Measurements from ENCODE around the gene CCT8. TPM values are rescaled to one million over a fixed set of nuclear protein-coding genes. Genes with fewer than 3 reads are reported as not detected.

The CCT8 gene
- total and polyA plus RNA-seq, 2 of the 8 experiments (the other 6 are each of a cell fraction or from before 2014, with no cell fraction given), result 151 to 319 TPM

- Histone ChIP-seq H3K27ac (ENCODE audit: low read depth, low read length) (no peak overlapping the region), H4K8ac (ENCODE audit: extremely low read depth, insufficient read depth, low read length) (no peak overlapping the region), H3K14ac (ENCODE audit: insufficient read length) (no peak overlapping the region), H2BK5ac (ENCODE audit: low read depth, low read length) (no peak overlapping the region), H3K9ac (replicated peaks in 1 of 4; ENCODE audit: extremely low read depth in 1 of 4, low read depth in 3 of 4, low read length in 3 of 4) (peak overlapping the region; percentile 95 to 100 (median 99)), H2BK120ac (replicated peaks; ENCODE audit: low read depth, low read length) (no peak overlapping the region), H3K79me1 (ENCODE audit: low read depth, low read length) (no peaks in the 10 kb centered on the region; the same call in 1 of the 2 replicates), H2BK20ac (ENCODE audit: low read length) (no peak overlapping the region), H3K4me3 (ENCODE audit: extremely low read depth in 1 of 4, insufficient read depth in 2 of 4, low read depth in 3 of 4, low read length in 4 of 4) (peak overlapping the region; percentile 85 to 99 (median 96)), H3K36me3 (ENCODE audit: control insufficient read depth in 2 of 4, insufficient read depth in 4 of 4, low read length in 3 of 4) (peaks cover 0 to 3% (median 1%) of the 10 kb centered on the region in 4 experiments; a peak in 2 of 8 replicates), H3K23me2 (ENCODE audit: low read depth, low read length) (peaks cover 5% of the 10 kb centered on the region; the same call in 1 of the 2 replicates), H3K4me2 (ENCODE audit: insufficient read depth in 1 of 2, low read depth in 2 of 2, low read length in 2 of 2) (peak overlapping the region; percentile 93 to 95), H3K27me3 (replicated peaks in 1 of 4; ENCODE audit: control insufficient read depth in 3 of 4, extremely low read depth in 1 of 4, insufficient read depth in 3 of 4, low read length in 3 of 4) (no peaks in the 10 kb centered on the region), H3K18ac (ENCODE audit: extremely low read depth, low read length) (no peak overlapping the region), H2AK5ac (ENCODE audit: low read depth, low read length) (no peak overlapping the region), H4K91ac (replicated peaks; ENCODE audit: insufficient read length, low read length) (no peak overlapping the region), H3K79me2 (ENCODE audit: control insufficient read depth in 1 of 2, insufficient read depth in 2 of 2, low read length in 2 of 2) (peaks cover 0 to 30% of the 10 kb centered on the region in 2 experiments; a peak in 2 of 4 replicates), H2BK12ac (ENCODE audit: low read depth, low read length) (no peak overlapping the region), H3K4ac (replicated peaks; ENCODE audit: insufficient read length, low read depth, low read length) (no peak overlapping the region), H3K9me3 (ENCODE audit: insufficient read depth in 2 of 2, low read depth in 1 of 2, low read length in 1 of 2) (no peaks in the 10 kb centered on the region), H2AFZ (ENCODE audit: low read length) (no peak overlapping the region), H3K56ac (replicated peaks; ENCODE audit: insufficient read length, low read depth, low read length) (no peak overlapping the region), H4K20me1 (replicated peaks in 1 of 2; ENCODE audit: control insufficient read depth in 1 of 2, insufficient read depth in 2 of 2, low read length in 2 of 2) (peaks cover 0 to 3% of the 10 kb centered on the region in 2 experiments), H3K4me1 (replicated peaks in 1 of 4; ENCODE audit: control insufficient read depth in 3 of 4, insufficient read depth in 4 of 4, low read length in 3 of 4) (no peaks in the 10 kb centered on the region), H2BK15ac (ENCODE audit: low read length) (no peak overlapping the region), H3K23ac (ENCODE audit: insufficient read length) (no peak overlapping the region), H4K5ac (ENCODE audit: insufficient read length, low read depth, low read length) (no peak overlapping the region)
- FAIRE-seq, result no peak
- ChIA-PET POLR2A (ENCODE audit: partially characterized antibody) (interaction anchor here (0.8 to 3.3 kb wide), 9 partner anchors 13 to 91 kb away, joined by 3 to 28 read pairs (median 5); partner anchors contain the start of gene LTN1), CTCF (ENCODE audit: partially characterized antibody) (interaction anchor here (1.1 kb wide), 1 partner anchor 42 kb away, joined by 3 read pairs; no protein-coding TSS in a partner anchor)
- no peak for TF ChIP-seq GTF2F1 (IDR thresholded peaks at IDR 0.05; ENCODE audit: borderline replicate concordance, low read depth, low read length)
- no peak for TF ChIP-seq KDM5A (IDR thresholded peaks at IDR 0.05; ENCODE audit: low read length)
- TF ChIP-seq TCF12 (IDR thresholded peaks at IDR 0.05; ENCODE audit: low read depth, low read length), result no peak
- WGBS, 2 experiments (ENCODE audit: extremely low coverage in 1 of 2, insufficient coverage in 1 of 2, insufficient read length in 1 of 2, insufficient replicate concordance in 2 of 2, low coverage in 1 of 2, low lambda C conversion rate in 2 of 2, missing lambda C conversion rate in 1 of 2), result 29% methylated on average over 6 of the region's 6 CpGs; no CpG with 5 or more reads in 1 of the 2 experiments
- no peak for DNase-seq (ENCODE audit: low read depth in 1 of 2, low spot score in 2 of 2)
These were observed 48.1 kb downstream of the CCT8 start for GRCh38 chr21:29025328-29025713.
